Ovary (tissue), 3 donors: Measurements from ENCODE around the gene RABGAP1L.

Experiments used
- EP300 ChIP-seq: sonication (generic); formaldehyde crosslinking; IDR thresholded peaks from one replicate; pipeline ENCODE4 v1.6.1; 2017; ENCODE audit warnings: antibody characterized with exemption
- POLR2A ChIP-seq: fragments of 450-650 bp; IDR thresholded peaks from one replicate; pipeline ENCODE4 v1.6.1; 2017; ENCODE audit warnings: antibody characterized with exemption, mild to moderate bottlenecking, moderate library complexity
- TF ChIP-seq, protein P1 (sequence below), 3 donors: fragments of 450-650 bp in 2 of 3; fragments of 200-600 bp in 1 of 3; IDR thresholded peaks; one replicate each; pipeline versions ENCODE4 v1.5.1 to v1.8.0; 2016 to 2022; ENCODE audit warnings: antibody characterized with exemption in 3 of 3, mild to moderate bottlenecking in 1 of 3
- donor health status: DM: no; HTN: no; CAD: no.

DNA sequence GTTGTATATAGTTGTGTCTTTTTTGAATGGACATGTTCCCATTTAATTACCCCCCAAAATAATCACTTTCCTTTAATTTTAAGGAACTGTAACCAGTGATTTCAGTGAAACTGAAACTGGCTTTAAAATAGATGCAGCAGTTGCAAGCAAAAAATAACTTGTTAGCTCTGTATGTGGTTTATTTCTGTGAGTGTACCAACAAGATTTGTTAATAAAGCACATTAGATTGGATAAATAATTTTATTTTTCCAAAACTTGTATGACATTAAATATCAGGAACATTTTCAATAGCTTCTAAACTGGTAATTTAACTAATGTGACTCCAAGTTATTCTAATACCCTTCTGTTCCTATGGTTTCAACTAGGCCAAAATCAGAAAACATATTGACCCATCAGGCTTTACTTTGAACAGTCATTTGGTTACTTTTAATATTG is 656.2 kb downstream of the RABGAP1L start:
- TF ChIP-seq, protein P1, sequence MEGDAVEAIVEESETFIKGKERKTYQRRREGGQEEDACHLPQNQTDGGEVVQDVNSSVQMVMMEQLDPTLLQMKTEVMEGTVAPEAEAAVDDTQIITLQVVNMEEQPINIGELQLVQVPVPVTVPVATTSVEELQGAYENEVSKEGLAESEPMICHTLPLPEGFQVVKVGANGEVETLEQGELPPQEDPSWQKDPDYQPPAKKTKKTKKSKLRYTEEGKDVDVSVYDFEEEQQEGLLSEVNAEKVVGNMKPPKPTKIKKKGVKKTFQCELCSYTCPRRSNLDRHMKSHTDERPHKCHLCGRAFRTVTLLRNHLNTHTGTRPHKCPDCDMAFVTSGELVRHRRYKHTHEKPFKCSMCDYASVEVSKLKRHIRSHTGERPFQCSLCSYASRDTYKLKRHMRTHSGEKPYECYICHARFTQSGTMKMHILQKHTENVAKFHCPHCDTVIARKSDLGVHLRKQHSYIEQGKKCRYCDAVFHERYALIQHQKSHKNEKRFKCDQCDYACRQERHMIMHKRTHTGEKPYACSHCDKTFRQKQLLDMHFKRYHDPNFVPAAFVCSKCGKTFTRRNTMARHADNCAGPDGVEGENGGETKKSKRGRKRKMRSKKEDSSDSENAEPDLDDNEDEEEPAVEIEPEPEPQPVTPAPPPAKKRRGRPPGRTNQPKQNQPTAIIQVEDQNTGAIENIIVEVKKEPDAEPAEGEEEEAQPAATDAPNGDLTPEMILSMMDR (IDR thresholded peaks at IDR 0.05) = no peak
- TF ChIP-seq POLR2A (no peak), EP300 (no peak)
